CD4-positive, alpha-beta T cell (primary cell): ENCODE measurements around the gene LMO2. TPM values are rescaled to one million over a fixed set of nuclear protein-coding genes. Genes with fewer than 3 reads are reported as not detected.

Source experiments
- ATAC-seq: fragments of 200-7000 bp; cut with Tn5 transposase; one replicate; pipeline ENCODE4 v1.10.0; 2022; ENCODE audit warnings: mild to moderate bottlenecking; ENCODE audit not compliant: poor library complexity
- CTCF ChIA-PET: fragments of 350-600 bp; sonication (Branson Sonifier 250); formaldehyde crosslinking; loops from one replicate; lab custom pipeline; 2021; ENCODE audit warnings: antibody characterized with exemption, inconsistent platforms; lab: Charles Lee
- POLR2A ChIA-PET: fragments of 350-600 bp; sonication (Branson Sonifier 250); formaldehyde crosslinking; loops from one replicate; lab custom pipeline; 2021; ENCODE audit warnings: antibody characterized with exemption, inconsistent platforms; lab: Charles Lee
- DNase-seq, 14 experiments: peaks; one replicate each; pipeline ENCODE4 v3.0.0-alpha.2; 2013 to 2020; ENCODE audit warnings: mixed read lengths in 2 of 14
- H3K27ac ChIP-seq, 2 donors: one replicate each; pipeline versions ENCODE4 v1.5.1 to v1.7.0; 2013; ENCODE audit warnings: low read length in 2 of 2, low read depth in 1 of 2, mild to moderate bottlenecking in 1 of 2
- H3K27me3 ChIP-seq, 2 experiments: 1 replicate in 1 of 2; 2 replicates in 1 of 2; pipeline versions ENCODE4 v1.6.1 to v1.7.0; 2013; ENCODE audit warnings: low read length in 2 of 2, control low read depth in 1 of 2, mild to moderate bottlenecking in 1 of 2, moderate library complexity in 1 of 2; ENCODE audit not compliant: insufficient read depth in 2 of 2, control insufficient read depth in 1 of 2
- H3K36me3 ChIP-seq: one replicate; pipeline ENCODE4 v1.6.1; 2013; ENCODE audit warnings: low read length, control low read depth; ENCODE audit not compliant: insufficient read depth
- H3K4me1 ChIP-seq: one replicate; pipeline ENCODE4 v1.6.1; 2013; ENCODE audit warnings: low read length, control low read depth; ENCODE audit not compliant: insufficient read depth
- H3K4me3 ChIP-seq: one replicate; pipeline ENCODE4 v1.5.1; 2013; ENCODE audit warnings: mild to moderate bottlenecking, low read length, moderate library complexity
- H3K9me3 ChIP-seq, 2 experiments: 1 replicate in 1 of 2; 2 replicates in 1 of 2; pipeline versions ENCODE4 v1.6.1 to v1.7.0; 2013; ENCODE audit warnings: low read length in 2 of 2, mild to moderate bottlenecking in 2 of 2, control low read depth in 1 of 2, moderate library complexity in 1 of 2; ENCODE audit not compliant: control insufficient read depth in 1 of 2, insufficient read depth in 1 of 2
- H3K27ac Mint-ChIP-seq: one replicate; pipeline ENCODE4 v1.8.0; 2020; ENCODE audit warnings: mixed read lengths
- H3K27me3 Mint-ChIP-seq: one replicate; pipeline ENCODE4 v1.8.0; 2021; ENCODE audit warnings: mixed read lengths
- H3K36me3 Mint-ChIP-seq: one replicate; pipeline ENCODE4 v1.8.0; 2021; ENCODE audit warnings: low read depth, mixed read lengths
- H3K4me1 Mint-ChIP-seq: one replicate; pipeline ENCODE4 v1.8.0; 2021; ENCODE audit warnings: low read depth, mixed read lengths
- H3K4me3 Mint-ChIP-seq: one replicate; pipeline ENCODE4 v1.8.0; 2020; ENCODE audit warnings: mild to moderate bottlenecking, mixed read lengths
- H3K9me3 Mint-ChIP-seq: one replicate; pipeline ENCODE4 v1.8.0; 2020; ENCODE audit warnings: mixed read lengths
- CTCF ChIP-seq: fragments of 200-600 bp; IDR thresholded peaks from one replicate; pipeline ENCODE4 v1.8.0; 2022; ENCODE audit warnings: antibody characterized with exemption, mild to moderate bottlenecking
- intact Hi-C, 2 experiments: fragments of 100-400 bp; cut with DNase I in 1 of 2; cut with micrococcal nuclease in 1 of 2; formaldehyde crosslinking; loops; one replicate each; pipeline versions ENCODE4 v1.15.1 to v1.9.0; 2023 to 2025; cut with DNase I, micrococcal nuclease
- total RNA-seq, 174 experiments: library from RNA in 2 of 174; stranded (reverse) in 2 of 174; gene quantifications; one replicate each; pipeline ENCODE4 v1.2.3 and lab custom pipeline; 2021 to 2026

Gene LMO2
- total RNA-seq, 2 experiments from 2014 or later = 0.61 to 0.80 TPM

GRCh38 chr11:33819278-33820035, 72.4 kb downstream of the LMO2 start:
- H3K4me3 ChIP-seq = no peak overlapping the region
- DNase-seq = no peak
- H3K4me1 Mint-ChIP-seq = no peaks in the 10 kb centered on the region
- H3K27me3 Mint-ChIP-seq = peaks cover 10% of the 10 kb centered on the region
- no peaks in the 10 kb centered on the region for H3K4me1 ChIP-seq
- no peak overlapping the region for H3K27ac Mint-ChIP-seq
- ChIA-PET POLR2A (no interaction called here), CTCF (no interaction called here)
- no peaks in the 10 kb centered on the region for H3K36me3 Mint-ChIP-seq
- no peak for TF ChIP-seq CTCF
- no peak overlapping the region for H3K4me3 Mint-ChIP-seq
- no peaks in the 10 kb centered on the region for H3K36me3 ChIP-seq
- no peak for ATAC-seq
- intact Hi-C loops = no loop called here
- no peaks in the 10 kb centered on the region for H3K9me3 Mint-ChIP-seq
- peaks cover 9 to 10% of the 10 kb centered on the region in 2 experiments for H3K27me3 ChIP-seq
- H3K27ac ChIP-seq = no peak overlapping the region
- no peaks in the 10 kb centered on the region for H3K9me3 ChIP-seq

Other genes with a start within 250 kb of the LMO2 start
- under 1 TPM in 1 of 2 experiments, not detected in 1; 0.45 TPM for gene C11orf91, start 191.2 kb downstream of the LMO2 start, total RNA-seq
- 10 to 100 TPM; 35.2 to 37.8 TPM for gene CD59, start 155.7 kb downstream of the LMO2 start, total RNA-seq
- gene FBXO3, start 117.6 kb downstream of the LMO2 start, total RNA-seq = 10 to 100 TPM; 62.0 to 63.4 TPM
- gene CAPRIN1, start 159.7 kb upstream of the LMO2 start, total RNA-seq = 100 to 1,000 TPM; 107 TPM
- gene NAT10, start 213.6 kb upstream of the LMO2 start, total RNA-seq = 10 to 100 TPM; 50.1 to 55.6 TPM